H1 (cell line): ENCODE results near the gene RHEB. TPM values are rescaled to one million over a fixed set of nuclear protein-coding genes. Genes with fewer than 3 reads are reported as not detected.

Experiments used
- CTCF ChIA-PET: fragments of 300-600 bp; sonication (Branson Sonifier 250); formaldehyde crosslinking; loops from one replicate; lab custom pipeline; 2021; ENCODE audit not compliant: partially characterized antibody; lab: Charles Lee
- POLR2A ChIA-PET: fragments of 300-600 bp; sonication (Branson Sonifier 250); formaldehyde crosslinking; loops from one replicate; lab custom pipeline; 2021; ENCODE audit warnings: inconsistent platforms; ENCODE audit not compliant: partially characterized antibody; lab: Charles Lee
- DNase-seq, 2 experiments: peaks; one replicate each; pipeline versions ENCODE4 v3.0.0 to v3.0.0-alpha.2; 2010 to 2022; ENCODE audit warnings: low spot score in 2 of 2, low read depth in 1 of 2, mixed read lengths in 1 of 2
- FAIRE-seq: peaks from 2 replicates; lab custom pipeline; 2011; peaks lifted over from hg19 to GRCh38; lab: Jason Lieb, UNC
- H2AFZ ChIP-seq: 2 replicates; pipeline ENCODE4 v1.8.1; 2012; ENCODE audit warnings: low read length, inconsistent platforms
- H2AK5ac ChIP-seq: 2 replicates; pipeline ENCODE4 v1.6.1; 2013; ENCODE audit warnings: low read depth, low read length
- H2BK120ac ChIP-seq: replicated peaks from 2 replicates; pipeline ENCODE3; 2013; ENCODE audit warnings: low read depth, low read length, inconsistent platforms
- H2BK12ac ChIP-seq: 2 replicates; pipeline ENCODE4 v1.6.1; 2013; ENCODE audit warnings: low read depth, low read length
- H2BK15ac ChIP-seq: 2 replicates; pipeline ENCODE4 v1.6.1; 2013; ENCODE audit warnings: low read length
- H2BK20ac ChIP-seq: 2 replicates; pipeline ENCODE4 v1.6.1; 2013; ENCODE audit warnings: low read length
- H2BK5ac ChIP-seq: 2 replicates; pipeline ENCODE4 v1.6.1; 2013; ENCODE audit warnings: low read depth, low read length
- H3K14ac ChIP-seq: 2 replicates; pipeline ENCODE4 v1.6.1; 2013; ENCODE audit warnings: inconsistent platforms; ENCODE audit not compliant: insufficient read length
- H3K18ac ChIP-seq: 2 replicates; pipeline ENCODE4 v1.6.1; 2013; ENCODE audit warnings: low read length; ENCODE audit errors: extremely low read depth
- H3K23ac ChIP-seq: 2 replicates; pipeline ENCODE4 v1.6.1; 2013; ENCODE audit warnings: inconsistent platforms; ENCODE audit not compliant: insufficient read length
- H3K23me2 ChIP-seq: 2 replicates; pipeline ENCODE4 v1.6.1; 2013; ENCODE audit warnings: low read depth, low read length
- H3K27ac ChIP-seq: 2 replicates; pipeline ENCODE4 v1.6.1; 2011; ENCODE audit warnings: low read depth, low read length, inconsistent platforms
- H3K27me3 ChIP-seq, 4 experiments: replicated peaks in 1 of 4; 1 replicate in 1 of 4; 2 replicates in 3 of 4; pipeline versions ENCODE4 v1.6.1 to v1.8.1; 2011 to 2013; ENCODE audit warnings: low read length in 3 of 4, mild to moderate bottlenecking in 3 of 4, inconsistent platforms in 2 of 4, mixed read lengths in 2 of 4, moderate library complexity in 1 of 4; ENCODE audit not compliant: control insufficient read depth in 3 of 4, insufficient read depth in 3 of 4; ENCODE audit errors: extremely low read depth in 1 of 4
- H3K36me3 ChIP-seq, 4 experiments: 2 replicates each; pipeline versions ENCODE4 v1.6.1 to v1.8.1; 2011 to 2013; ENCODE audit warnings: mild to moderate bottlenecking in 4 of 4, low read length in 3 of 4, moderate library complexity in 2 of 4, control low read depth in 1 of 4, inconsistent platforms in 1 of 4; ENCODE audit not compliant: insufficient read depth in 4 of 4, control insufficient read depth in 2 of 4
- H3K4ac ChIP-seq: replicated peaks from 2 replicates; pipeline ENCODE3; 2013; ENCODE audit warnings: low read length, low read depth, mixed read lengths, inconsistent platforms; ENCODE audit not compliant: insufficient read length
- H3K4me1 ChIP-seq, 4 experiments: replicated peaks in 1 of 4; 1 replicate in 1 of 4; 2 replicates in 3 of 4; pipeline versions ENCODE4 v1.6.1 to v1.8.1; 2011 to 2013; ENCODE audit warnings: low read length in 3 of 4, inconsistent platforms in 2 of 4, mixed read lengths in 1 of 4; ENCODE audit not compliant: insufficient read depth in 4 of 4, control insufficient read depth in 3 of 4
- H3K4me2 ChIP-seq, 2 experiments: 2 replicates each; pipeline versions ENCODE4 v1.6.1 to v1.8.1; 2011 to 2013; ENCODE audit warnings: low read depth in 2 of 2, low read length in 2 of 2, control low read depth in 1 of 2, inconsistent platforms in 1 of 2, mild to moderate bottlenecking in 1 of 2; ENCODE audit not compliant: insufficient read depth in 1 of 2
- H3K4me3 ChIP-seq, 4 experiments: fragments of 200-600, 300-600 bp in 1 of 4; sonication (generic), shearing (Covaris generic), sonication (Bioruptor Twin) in 1 of 4; 2 replicates each; pipeline versions ENCODE4 v1.5.1 to v1.8.1; 2011 to 2016; ENCODE audit warnings: low read length in 4 of 4, low read depth in 3 of 4, control low read depth in 2 of 4, inconsistent platforms in 2 of 4, mild to moderate bottlenecking in 2 of 4, mixed read lengths in 1 of 4, moderate library complexity in 1 of 4; ENCODE audit not compliant: insufficient read depth in 2 of 4; ENCODE audit errors: extremely low read depth in 1 of 4
- H3K56ac ChIP-seq: replicated peaks from 2 replicates; pipeline ENCODE3; 2013; ENCODE audit warnings: low read depth, mild to moderate bottlenecking, mixed read lengths, low read length, inconsistent platforms; ENCODE audit not compliant: insufficient read length
- H3K79me1 ChIP-seq: 2 replicates; pipeline ENCODE4 v1.6.1; 2013; ENCODE audit warnings: low read depth, low read length, control low read depth
- H3K79me2 ChIP-seq, 2 experiments: 2 replicates each; pipeline versions ENCODE4 v1.6.1 to v1.8.1; 2012 to 2013; ENCODE audit warnings: low read length in 2 of 2, mild to moderate bottlenecking in 2 of 2, inconsistent platforms in 1 of 2; ENCODE audit not compliant: insufficient read depth in 2 of 2, control insufficient read depth in 1 of 2
- H3K9ac ChIP-seq, 4 experiments: replicated peaks in 1 of 4; 1 replicate in 1 of 4; 2 replicates in 3 of 4; pipeline versions ENCODE4 v1.6.1 to v1.8.1; 2011 to 2013; ENCODE audit warnings: low read depth in 3 of 4, low read length in 3 of 4, control low read depth in 2 of 4, mild to moderate bottlenecking in 2 of 4, moderate library complexity in 2 of 4, inconsistent platforms in 1 of 4; ENCODE audit errors: extremely low read depth in 1 of 4
- H3K9me3 ChIP-seq, 2 experiments: 2 replicates each; pipeline versions ENCODE4 v1.6.1 to v1.8.1; 2012 to 2013; ENCODE audit warnings: mild to moderate bottlenecking in 2 of 2, moderate library complexity in 2 of 2, control low read depth in 1 of 2, inconsistent platforms in 1 of 2, low read depth in 1 of 2, low read length in 1 of 2, mixed read lengths in 1 of 2; ENCODE audit not compliant: insufficient read depth in 2 of 2
- H4K20me1 ChIP-seq, 2 experiments: replicated peaks in 1 of 2; 2 replicates each; pipeline versions ENCODE3 to v1.8.1; 2011 to 2013; ENCODE audit warnings: inconsistent platforms in 2 of 2, low read length in 2 of 2, mild to moderate bottlenecking in 1 of 2; ENCODE audit not compliant: insufficient read depth in 2 of 2, control insufficient read depth in 1 of 2
- H4K5ac ChIP-seq: 2 replicates; pipeline ENCODE4 v1.6.1; 2013; ENCODE audit warnings: low read length, low read depth, mixed read lengths, inconsistent platforms; ENCODE audit not compliant: insufficient read length
- H4K8ac ChIP-seq: 2 replicates; pipeline ENCODE4 v1.8.0; 2013; ENCODE audit warnings: mild to moderate bottlenecking, moderate library complexity, low read length, inconsistent platforms; ENCODE audit not compliant: insufficient read depth; ENCODE audit errors: extremely low read depth
- H4K91ac ChIP-seq: replicated peaks from 2 replicates; pipeline ENCODE3; 2013; ENCODE audit warnings: low read length, mixed read lengths, inconsistent platforms; ENCODE audit not compliant: insufficient read length
- POLR2AphosphoS5 ChIP-seq: IDR thresholded peaks from 2 replicates; pipeline ENCODE4 v1.6.1; 2011; ENCODE audit warnings: low read depth, low read length
- WGBS, 2 experiments: shearing (Covaris generic) in 1 of 2; methylation state at CpG; one replicate each; pipeline versions ENCODE4 v1.1.6 to v1.1.7; 2013 to 2015; ENCODE audit warnings: low lambda C conversion rate in 2 of 2, mixed read lengths in 2 of 2, inconsistent platforms in 1 of 2, low coverage in 1 of 2, missing lambda C conversion rate in 1 of 2; ENCODE audit not compliant: insufficient replicate concordance in 2 of 2, insufficient coverage in 1 of 2, insufficient read length in 1 of 2; ENCODE audit errors: extremely low coverage in 1 of 2, missing lambda C conversion rate in 1 of 2; 5-methylcytosine and 5-hydroxymethylcytosine counted together
- polyA plus RNA-seq, 7 experiments: library from polyadenylated mRNA; depleted of rRNA in 3 of 7; stranded (reverse) in 5 of 7; unstranded in 2 of 7; fragments of >200 nt in 5 of 7; fragments of 200-250 nt in 2 of 7; gene quantifications; 1 replicate in 5 of 7; 2 replicates in 1 of 7; 4 replicates in 1 of 7; pipeline versions ENCODE4 v1.2.1 to v1.2.3, GENCODE V29; 2011 to 2013; ENCODE audit warnings: missing spikeins in 2 of 7, mixed read lengths in 2 of 7
- total RNA-seq: library from RNA; stranded (reverse); fragmentation: NEBNext Ultra II Directional; extraction: Animal tissue kit (Norgen Biotek cat#: 25700); gene quantifications from 2 replicates; pipeline ENCODE4 v1.2.1, GENCODE V29; 2021

Gene RHEB
- total and polyA plus RNA-seq, 2 of the 8 experiments (the other 6 are each of a cell fraction or from before 2014, with no cell fraction given), result 60.8 to 132 TPM

- Histone ChIP-seq H3K79me1 (peaks cover 5% of the 10 kb centered on the region; the same call in 1 of the 2 replicates), H4K20me1 (peaks cover 34 to 45% of the 10 kb centered on the region in 2 experiments)
- no peak for FAIRE-seq
Observed at GRCh38 chr7:151512353-151512752, 7.3 kb downstream of the RHEB start.

More at GRCh38 chr7:151512353-151512752, 7.3 kb downstream of the RHEB start:
- Histone ChIP-seq H4K5ac (no peak overlapping the region), H2BK5ac (no peak overlapping the region), H2BK120ac (no peak overlapping the region), H2BK20ac (no peak overlapping the region), H3K4me3 (no peak overlapping the region), H3K27ac (no peak overlapping the region), H3K4me1 (peaks cover 2 to 13% (median 6%) of the 10 kb centered on the region in 4 experiments), H3K27me3 (no peaks in the 10 kb centered on the region), H2AFZ (no peak overlapping the region), H4K8ac (no peak overlapping the region), H3K79me2 (peaks cover 51 to 100% of the 10 kb centered on the region in 2 experiments), H3K36me3 (no peaks in the 10 kb centered on the region), H2BK15ac (no peak overlapping the region), H3K23me2 (no peaks in the 10 kb centered on the region), H2AK5ac (no peak overlapping the region), H3K9ac (no peak overlapping the region), H3K4ac (no peak overlapping the region), H3K14ac (no peak overlapping the region), H3K56ac (no peak overlapping the region), H3K23ac (no peak overlapping the region), H2BK12ac (no peak overlapping the region), H3K9me3 (no peaks in the 10 kb centered on the region), H4K91ac (no peak overlapping the region), H3K18ac (no peak overlapping the region), H3K4me2 (no peak overlapping the region)
- 84% methylated on average over 7 of the region's 7 CpGs; no CpG with 5 or more reads in 1 of the 2 experiments for WGBS, 2 experiments
- POLR2A ChIA-PET, result interaction anchor here (1.2 kb wide), 1 partner anchor 14 kb away, joined by 4 read pairs; no protein-coding TSS in a partner anchor
- TF ChIP-seq POLR2AphosphoS5, result no peak
- no peak for DNase-seq
- CTCF ChIA-PET, result no interaction called here
